Measurements from ENCODE around the gene ZMAT1.

ZMAT1 gene

DNA sequence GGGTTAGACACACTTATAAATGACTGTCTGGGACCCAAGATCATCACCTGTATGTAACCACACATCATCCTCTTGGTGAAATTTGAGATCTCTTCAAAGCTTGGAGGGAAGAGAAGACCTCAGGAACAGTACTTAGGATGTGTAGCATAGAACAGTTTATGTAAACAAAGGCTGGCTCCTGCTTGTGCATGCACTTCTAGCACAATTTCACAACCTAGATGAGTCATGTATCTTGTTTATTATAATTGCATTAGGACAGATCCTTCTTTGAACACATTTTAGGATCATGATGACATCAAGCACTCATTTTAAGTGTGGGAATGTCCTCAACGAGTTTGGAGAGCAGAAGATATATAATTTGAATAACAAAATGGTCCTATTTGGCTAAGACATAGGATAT, 26.3 kb upstream of the ZMAT1 start:
- no peak overlapping the region for H2BK120ac ChIP-seq (ENCODE audit: low read depth, low read length)
- peaks cover 0 to 3% of the 10 kb centered on the region in 2 experiments for H3K27me3 ChIP-seq (ENCODE audit: control insufficient read depth in 1 of 2, insufficient read depth in 1 of 2, low read length in 2 of 2)
- H2BK12ac ChIP-seq (ENCODE audit: low read length in 2 of 2) = no peak overlapping the region
- H3K36me3 ChIP-seq (ENCODE audit: control insufficient read depth in 1 of 2, insufficient read depth in 2 of 2, low read depth in 1 of 2, low read length in 2 of 2) = no peaks in the 10 kb centered on the region
- H4K91ac ChIP-seq (ENCODE audit: low read length) = no peak overlapping the region
- no peak overlapping the region for H2AK5ac ChIP-seq (ENCODE audit: low read length, severe bottlenecking)
- H3K27ac ChIP-seq (ENCODE audit: low read length, poor library complexity, severe bottlenecking) = no peak overlapping the region
- no peak overlapping the region for H3K23ac ChIP-seq (ENCODE audit: low read length in 2 of 2)
- H3K4me2 ChIP-seq (ENCODE audit: low read length, poor library complexity, severe bottlenecking) = no peak overlapping the region
- H3K9ac ChIP-seq (ENCODE audit: low read length) = no peak overlapping the region
- no peak overlapping the region for H3K18ac ChIP-seq (ENCODE audit: low read depth in 1 of 2, low read length in 2 of 2)
- no peak overlapping the region for H4K8ac ChIP-seq (ENCODE audit: low read length)
- H2BK5ac ChIP-seq (ENCODE audit: low read depth, low read length, poor library complexity, severe bottlenecking) = no peak overlapping the region
- H3K4me1 ChIP-seq (ENCODE audit: control insufficient read depth, insufficient read depth, low read depth, low read length) = no peaks in the 10 kb centered on the region
- 0% methylated on average over 1 of the region's 1 CpG for WGBS
- H3K4me3 ChIP-seq (ENCODE audit: insufficient read depth in 1 of 2, low read depth in 1 of 2, low read length in 2 of 2) = no peak overlapping the region
- no peak overlapping the region for H2BK15ac ChIP-seq (ENCODE audit: low read depth, poor library complexity, severe bottlenecking)
- H2AFZ ChIP-seq (ENCODE audit: low read depth, low read length) = no peak overlapping the region
- peak; percentile 70 for DNase-seq
- peaks cover 4% of the 10 kb centered on the region for H3K9me3 ChIP-seq (ENCODE audit: control insufficient read depth, low read length)
- H3K14ac ChIP-seq (ENCODE audit: low read length in 2 of 2) = no peak overlapping the region
- H3K79me1 ChIP-seq (replicated peaks; ENCODE audit: low read length, poor library complexity, severe bottlenecking) = no peaks in the 10 kb centered on the region
- H3K4ac ChIP-seq (ENCODE audit: low read depth in 1 of 2, low read length in 2 of 2) = no peak overlapping the region

DNA sequence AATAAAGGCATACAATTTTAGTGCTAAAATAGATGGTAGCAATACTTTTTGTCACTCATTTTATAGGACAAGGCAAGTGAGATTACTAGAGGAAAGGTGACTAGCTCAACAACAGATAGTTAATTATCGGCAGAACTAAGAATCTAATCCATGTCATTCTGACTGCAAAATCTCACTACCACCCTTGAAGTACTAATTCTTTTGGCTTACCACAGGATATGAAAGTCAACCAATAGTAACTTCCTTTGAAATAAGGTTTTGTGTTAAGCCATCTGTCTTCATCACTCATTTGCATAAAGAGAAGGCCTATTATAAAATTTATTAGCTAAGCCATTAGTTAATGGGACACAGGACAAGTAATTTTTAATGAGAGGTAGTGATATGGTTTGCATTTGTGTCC, 25.3 kb upstream of the ZMAT1 start:
- Histone ChIP-seq H3K14ac (ENCODE audit: low read length in 2 of 2) (no peak overlapping the region), H2BK120ac (ENCODE audit: low read depth, low read length) (no peak overlapping the region), H3K18ac (ENCODE audit: low read depth in 1 of 2, low read length in 2 of 2) (no peak overlapping the region), H2BK12ac (ENCODE audit: low read length in 2 of 2) (no peak overlapping the region), H3K4ac (ENCODE audit: low read depth in 1 of 2, low read length in 2 of 2) (no peak overlapping the region), H2AFZ (ENCODE audit: low read depth, low read length) (no peak overlapping the region), H2BK5ac (ENCODE audit: low read depth, low read length, poor library complexity, severe bottlenecking) (no peak overlapping the region), H3K4me3 (ENCODE audit: insufficient read depth in 1 of 2, low read depth in 1 of 2, low read length in 2 of 2) (no peak overlapping the region), H3K4me2 (ENCODE audit: low read length, poor library complexity, severe bottlenecking) (no peak overlapping the region), H3K9me3 (ENCODE audit: control insufficient read depth, low read length) (peaks cover 4% of the 10 kb centered on the region), H3K79me1 (replicated peaks; ENCODE audit: low read length, poor library complexity, severe bottlenecking) (no peaks in the 10 kb centered on the region), H4K91ac (ENCODE audit: low read length) (no peak overlapping the region), H2BK15ac (ENCODE audit: low read depth, poor library complexity, severe bottlenecking) (no peak overlapping the region), H3K23ac (ENCODE audit: low read length in 2 of 2) (no peak overlapping the region), H2AK5ac (ENCODE audit: low read length, severe bottlenecking) (no peak overlapping the region), H3K27ac (ENCODE audit: low read length, poor library complexity, severe bottlenecking) (no peak overlapping the region), H3K4me1 (ENCODE audit: control insufficient read depth, insufficient read depth, low read depth, low read length) (no peaks in the 10 kb centered on the region), H3K27me3 (ENCODE audit: control insufficient read depth in 1 of 2, insufficient read depth in 1 of 2, low read length in 2 of 2) (peaks cover 0 to 3% of the 10 kb centered on the region in 2 experiments), H3K36me3 (ENCODE audit: control insufficient read depth in 1 of 2, insufficient read depth in 2 of 2, low read depth in 1 of 2, low read length in 2 of 2) (no peaks in the 10 kb centered on the region), H3K9ac (ENCODE audit: low read length) (no peak overlapping the region), H4K8ac (ENCODE audit: low read length) (no peak overlapping the region)
- no peak for DNase-seq
- no CpG with 5 or more reads among the region's 1 CpG for WGBS

DNA sequence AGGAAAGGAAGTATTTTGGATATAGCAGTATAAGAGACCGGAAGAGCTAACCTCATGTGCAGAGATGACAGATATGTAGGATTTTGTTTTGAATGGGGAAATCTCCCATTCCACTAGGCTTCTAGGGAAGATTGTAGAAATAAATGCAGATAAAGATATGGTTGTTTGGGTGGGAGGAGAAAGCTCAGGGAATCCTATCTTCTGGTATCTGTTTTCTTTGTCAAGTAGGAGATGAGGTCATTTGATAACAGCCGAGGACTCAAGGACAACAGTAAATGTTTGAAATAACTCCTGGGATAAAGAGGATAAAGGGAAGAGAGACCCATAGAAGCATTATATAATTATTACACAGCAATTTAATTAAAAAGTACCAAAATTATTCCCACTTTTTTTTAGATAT, 24.7 kb upstream of the ZMAT1 start:
- H3K27ac ChIP-seq (ENCODE audit: low read length, poor library complexity, severe bottlenecking) = no peak overlapping the region
- H3K4ac ChIP-seq (ENCODE audit: low read depth in 1 of 2, low read length in 2 of 2) = no peak overlapping the region
- H2BK120ac ChIP-seq (ENCODE audit: low read depth, low read length) = no peak overlapping the region
- H4K8ac ChIP-seq (ENCODE audit: low read length) = no peak overlapping the region
- H3K23ac ChIP-seq (ENCODE audit: low read length in 2 of 2) = no peak overlapping the region
- no peak overlapping the region for H3K4me2 ChIP-seq (ENCODE audit: low read length, poor library complexity, severe bottlenecking)
- H3K27me3 ChIP-seq (ENCODE audit: control insufficient read depth in 1 of 2, insufficient read depth in 1 of 2, low read length in 2 of 2) = peaks cover 0 to 3% of the 10 kb centered on the region in 2 experiments
- no peak overlapping the region for H3K18ac ChIP-seq (ENCODE audit: low read depth in 1 of 2, low read length in 2 of 2)
- H2AK5ac ChIP-seq (ENCODE audit: low read length, severe bottlenecking) = no peak overlapping the region
- H2BK15ac ChIP-seq (ENCODE audit: low read depth, poor library complexity, severe bottlenecking) = no peak overlapping the region
- peaks cover 4% of the 10 kb centered on the region for H3K9me3 ChIP-seq (ENCODE audit: control insufficient read depth, low read length)
- no peak overlapping the region for H2BK12ac ChIP-seq (ENCODE audit: low read length in 2 of 2)
- WGBS = 92% methylated on average over 1 of the region's 2 CpGs
- H2AFZ ChIP-seq (ENCODE audit: low read depth, low read length) = no peak overlapping the region
- H3K79me1 ChIP-seq (replicated peaks; ENCODE audit: low read length, poor library complexity, severe bottlenecking) = no peaks in the 10 kb centered on the region
- no peak overlapping the region for H3K4me3 ChIP-seq (ENCODE audit: insufficient read depth in 1 of 2, low read depth in 1 of 2, low read length in 2 of 2)
- no peaks in the 10 kb centered on the region for H3K4me1 ChIP-seq (ENCODE audit: control insufficient read depth, insufficient read depth, low read depth, low read length)
- no peak overlapping the region for H4K91ac ChIP-seq (ENCODE audit: low read length)
- no peak overlapping the region for H2BK5ac ChIP-seq (ENCODE audit: low read depth, low read length, poor library complexity, severe bottlenecking)
- no peak overlapping the region for H3K9ac ChIP-seq (ENCODE audit: low read length)
- no peak overlapping the region for H3K14ac ChIP-seq (ENCODE audit: low read length in 2 of 2)
- no peaks in the 10 kb centered on the region for H3K36me3 ChIP-seq (ENCODE audit: control insufficient read depth in 1 of 2, insufficient read depth in 2 of 2, low read depth in 1 of 2, low read length in 2 of 2)
- no peak for DNase-seq

DNA sequence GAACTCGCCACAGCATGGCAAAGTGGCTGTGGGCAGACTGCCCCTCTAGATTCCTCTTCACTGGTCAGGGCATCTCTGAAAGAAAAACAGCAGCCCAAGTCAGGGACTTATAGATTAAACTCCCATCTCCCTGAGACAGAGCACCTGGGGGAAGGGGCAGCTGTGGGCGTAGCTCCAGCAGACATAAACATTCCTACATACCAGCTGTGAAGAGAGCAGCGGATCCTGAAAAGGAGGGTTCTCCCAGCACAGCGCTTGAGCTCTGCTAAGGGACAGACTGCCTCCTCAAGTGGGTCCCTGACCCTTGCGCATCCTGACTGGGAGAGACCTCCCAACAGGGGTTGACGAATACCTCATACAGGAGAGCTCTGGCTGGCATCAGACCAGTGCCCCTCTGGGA, 18.8 kb upstream of the ZMAT1 start:
- H2BK15ac ChIP-seq (ENCODE audit: low read depth, poor library complexity, severe bottlenecking) = no peak overlapping the region
- no peak overlapping the region for H4K8ac ChIP-seq (ENCODE audit: low read length)
- no peak overlapping the region for H3K27ac ChIP-seq (ENCODE audit: low read length, poor library complexity, severe bottlenecking)
- H4K91ac ChIP-seq (ENCODE audit: low read length) = no peak overlapping the region
- no peak overlapping the region for H3K18ac ChIP-seq (ENCODE audit: low read depth in 1 of 2, low read length in 2 of 2)
- no peak overlapping the region for H3K4ac ChIP-seq (ENCODE audit: low read depth in 1 of 2, low read length in 2 of 2)
- H2BK5ac ChIP-seq (ENCODE audit: low read depth, low read length, poor library complexity, severe bottlenecking) = no peak overlapping the region
- 60% methylated on average over 6 of the region's 6 CpGs for WGBS
- peaks cover 4% of the 10 kb centered on the region for H3K9me3 ChIP-seq (ENCODE audit: control insufficient read depth, low read length)
- H2BK120ac ChIP-seq (ENCODE audit: low read depth, low read length) = no peak overlapping the region
- no peak overlapping the region for H2AK5ac ChIP-seq (ENCODE audit: low read length, severe bottlenecking)
- H2AFZ ChIP-seq (ENCODE audit: low read depth, low read length) = no peak overlapping the region
- no peak overlapping the region for H3K14ac ChIP-seq (ENCODE audit: low read length in 2 of 2)
- no peak for DNase-seq
- no peak overlapping the region for H3K23ac ChIP-seq (ENCODE audit: low read length in 2 of 2)
- H3K4me2 ChIP-seq (ENCODE audit: low read length, poor library complexity, severe bottlenecking) = no peak overlapping the region
- no peak overlapping the region for H3K4me3 ChIP-seq (ENCODE audit: insufficient read depth in 1 of 2, low read depth in 1 of 2, low read length in 2 of 2)
- no peaks in the 10 kb centered on the region for H3K79me1 ChIP-seq (replicated peaks; ENCODE audit: low read length, poor library complexity, severe bottlenecking)
- H2BK12ac ChIP-seq (ENCODE audit: low read length in 2 of 2) = no peak overlapping the region
- no peak overlapping the region for H3K9ac ChIP-seq (ENCODE audit: low read length)
- no peaks in the 10 kb centered on the region for H3K27me3 ChIP-seq (ENCODE audit: control insufficient read depth in 1 of 2, insufficient read depth in 1 of 2, low read length in 2 of 2)
- H3K4me1 ChIP-seq (ENCODE audit: control insufficient read depth, insufficient read depth, low read depth, low read length) = no peaks in the 10 kb centered on the region
- H3K36me3 ChIP-seq (ENCODE audit: control insufficient read depth in 1 of 2, insufficient read depth in 2 of 2, low read depth in 1 of 2, low read length in 2 of 2) = no peaks in the 10 kb centered on the region

Data from mesenchymal stem cell (in vitro differentiated cells and primary cell).